ENCODE results near the gene SP7.
"Not testable (repeated sequence)": the region's sequence is repeated elsewhere in the genome, so short reads cannot be mapped to it uniquely, and the experiment has no call there.

The SP7 gene

DNA sequence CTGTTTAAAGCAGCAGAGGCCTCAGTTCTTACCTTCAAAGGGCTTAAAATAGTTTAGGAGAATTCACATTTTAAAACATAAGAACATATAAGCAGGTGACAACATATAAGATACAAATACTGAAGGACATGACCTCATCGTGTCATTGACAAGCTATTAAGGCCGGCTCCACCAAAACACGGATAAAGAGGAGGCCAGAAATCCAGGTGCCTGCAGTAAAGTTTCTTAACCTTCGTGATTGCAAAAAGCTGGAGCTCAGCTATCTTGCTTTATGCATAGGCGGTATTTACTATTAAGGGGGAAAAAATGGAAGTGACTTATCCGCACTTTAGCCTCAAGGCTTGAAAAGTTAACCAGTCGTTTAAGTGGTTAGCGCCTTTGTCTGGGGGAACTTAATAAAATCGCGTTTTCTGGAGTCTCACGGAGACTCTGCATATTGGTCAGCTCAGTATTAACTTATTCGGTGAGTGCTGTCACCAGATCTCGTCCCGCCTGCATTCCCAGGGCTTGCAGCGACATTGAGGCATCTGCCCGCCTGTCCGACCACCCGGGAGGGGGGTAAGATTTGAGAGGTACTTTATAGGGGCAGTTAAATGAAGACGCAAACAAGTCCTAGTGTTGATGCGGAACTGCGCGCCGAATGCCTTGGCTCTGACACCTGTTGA, 42.7 kb upstream of the SP7 start:
- TF ChIP-seq, protein P1, sequence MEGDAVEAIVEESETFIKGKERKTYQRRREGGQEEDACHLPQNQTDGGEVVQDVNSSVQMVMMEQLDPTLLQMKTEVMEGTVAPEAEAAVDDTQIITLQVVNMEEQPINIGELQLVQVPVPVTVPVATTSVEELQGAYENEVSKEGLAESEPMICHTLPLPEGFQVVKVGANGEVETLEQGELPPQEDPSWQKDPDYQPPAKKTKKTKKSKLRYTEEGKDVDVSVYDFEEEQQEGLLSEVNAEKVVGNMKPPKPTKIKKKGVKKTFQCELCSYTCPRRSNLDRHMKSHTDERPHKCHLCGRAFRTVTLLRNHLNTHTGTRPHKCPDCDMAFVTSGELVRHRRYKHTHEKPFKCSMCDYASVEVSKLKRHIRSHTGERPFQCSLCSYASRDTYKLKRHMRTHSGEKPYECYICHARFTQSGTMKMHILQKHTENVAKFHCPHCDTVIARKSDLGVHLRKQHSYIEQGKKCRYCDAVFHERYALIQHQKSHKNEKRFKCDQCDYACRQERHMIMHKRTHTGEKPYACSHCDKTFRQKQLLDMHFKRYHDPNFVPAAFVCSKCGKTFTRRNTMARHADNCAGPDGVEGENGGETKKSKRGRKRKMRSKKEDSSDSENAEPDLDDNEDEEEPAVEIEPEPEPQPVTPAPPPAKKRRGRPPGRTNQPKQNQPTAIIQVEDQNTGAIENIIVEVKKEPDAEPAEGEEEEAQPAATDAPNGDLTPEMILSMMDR (IDR thresholded peaks at IDR 0.05; ENCODE audit: low read depth, low read length) = no peak

DNA sequence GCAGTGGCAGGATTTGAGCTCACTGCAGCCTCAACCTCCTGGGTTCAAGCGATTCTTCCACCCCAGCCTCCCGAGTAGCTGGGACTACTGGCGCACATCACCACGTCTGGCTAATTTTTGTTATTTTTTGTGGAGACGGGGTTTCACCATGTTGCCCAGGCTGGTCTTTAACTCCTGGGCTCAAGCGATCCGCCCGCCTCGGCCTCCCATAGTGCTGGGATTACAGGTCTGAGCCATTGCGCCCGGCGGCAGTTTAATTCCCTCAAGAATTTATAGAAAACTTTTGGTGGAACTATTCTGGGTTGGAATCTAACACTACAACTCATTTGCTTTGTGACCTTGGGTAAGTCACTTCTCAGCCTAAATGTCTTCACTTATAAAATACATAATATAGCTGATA, 42.1 kb upstream of the SP7 start:
- no peak overlapping the region for H3K4me3 ChIP-seq (ENCODE audit: low read depth, low read length)

More for the DNA sequence above, 42.7 kb upstream of the SP7 start:
- H3K4me3 ChIP-seq (ENCODE audit: low read depth, low read length) = peak overlapping the region; percentile 51

DNA sequence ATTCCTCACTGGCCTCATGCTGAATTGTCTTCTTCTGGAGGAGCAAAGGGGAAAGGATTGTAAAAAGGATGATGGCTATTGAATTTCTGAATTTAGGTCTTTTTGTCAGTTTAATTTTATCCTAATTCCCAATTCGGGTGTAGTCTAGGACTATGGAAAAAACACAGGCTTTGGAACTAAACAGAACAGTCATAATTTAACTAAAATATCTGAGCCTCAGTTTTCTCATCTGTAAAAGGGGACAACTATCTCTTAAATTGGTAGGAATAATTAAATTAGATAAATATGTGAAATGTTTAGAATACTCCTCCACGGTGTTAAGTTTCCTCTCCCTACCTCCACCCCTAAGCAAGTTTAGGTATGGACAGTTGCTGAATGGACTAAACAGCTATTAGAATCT, 40.6 kb upstream of the SP7 start:
- TF ChIP-seq, protein P1 (IDR thresholded peaks at IDR 0.05; ENCODE audit: low read depth, low read length) = no peak

More for the DNA sequence above, 42.1 kb upstream of the SP7 start:
- TF ChIP-seq, protein P1 (IDR thresholded peaks at IDR 0.05; ENCODE audit: low read depth, low read length) = no peak

DNA sequence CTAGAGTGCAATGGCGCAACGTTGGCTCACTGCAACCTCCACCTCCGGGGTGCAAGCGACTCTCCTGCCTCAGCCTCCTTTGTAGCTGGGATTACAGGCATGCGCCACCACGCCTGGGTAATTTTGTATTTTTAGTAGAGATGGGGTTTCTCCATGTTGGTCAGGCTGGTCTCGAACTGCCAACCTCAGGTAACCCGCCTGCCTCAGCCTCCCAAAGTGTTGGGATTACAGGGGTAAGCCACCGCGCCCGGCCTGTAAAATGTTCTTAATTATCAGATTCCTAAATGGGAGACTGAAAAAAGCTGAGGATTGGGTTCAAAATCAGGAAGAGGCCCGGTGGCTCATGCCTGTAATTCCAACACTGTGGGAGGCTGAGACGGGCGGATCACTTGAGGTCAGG, 38.1 kb upstream of the SP7 start:
- H3K4me3 ChIP-seq (ENCODE audit: low read depth, low read length) = not testable (repeated sequence)

More for the DNA sequence above, 40.6 kb upstream of the SP7 start:
- H3K4me3 ChIP-seq (ENCODE audit: low read depth, low read length) = no peak overlapping the region

DNA sequence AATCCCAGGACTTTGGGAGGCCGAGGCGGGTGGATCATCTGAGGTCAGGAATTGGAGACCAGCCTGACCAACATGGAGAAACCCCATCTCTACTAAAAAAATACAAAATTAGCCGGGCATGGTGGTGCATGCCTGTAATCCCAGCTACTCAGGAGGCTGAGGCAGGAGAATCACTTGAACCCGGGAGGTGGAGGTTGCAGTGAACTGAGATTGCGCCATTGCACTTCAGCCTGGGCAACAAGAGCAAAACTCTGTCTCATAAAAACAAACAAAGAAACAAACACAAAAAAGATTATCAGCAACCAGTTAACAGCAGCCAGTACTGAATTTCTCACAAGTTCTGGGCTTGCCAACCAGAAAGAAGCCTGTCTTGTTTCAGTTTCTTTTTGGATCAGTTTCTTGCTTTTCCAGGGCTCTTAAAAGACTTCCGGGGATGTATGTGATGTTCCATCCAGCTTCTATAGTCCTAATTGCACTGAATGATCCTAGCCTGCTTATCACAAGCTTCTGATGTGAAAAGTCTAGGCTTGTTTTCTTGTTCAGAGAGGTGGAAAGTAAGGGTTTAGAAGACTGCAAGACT, 37.5 kb upstream of the SP7 start:
- H3K4me3 ChIP-seq (ENCODE audit: low read depth, low read length) = not testable (repeated sequence)

DNA sequence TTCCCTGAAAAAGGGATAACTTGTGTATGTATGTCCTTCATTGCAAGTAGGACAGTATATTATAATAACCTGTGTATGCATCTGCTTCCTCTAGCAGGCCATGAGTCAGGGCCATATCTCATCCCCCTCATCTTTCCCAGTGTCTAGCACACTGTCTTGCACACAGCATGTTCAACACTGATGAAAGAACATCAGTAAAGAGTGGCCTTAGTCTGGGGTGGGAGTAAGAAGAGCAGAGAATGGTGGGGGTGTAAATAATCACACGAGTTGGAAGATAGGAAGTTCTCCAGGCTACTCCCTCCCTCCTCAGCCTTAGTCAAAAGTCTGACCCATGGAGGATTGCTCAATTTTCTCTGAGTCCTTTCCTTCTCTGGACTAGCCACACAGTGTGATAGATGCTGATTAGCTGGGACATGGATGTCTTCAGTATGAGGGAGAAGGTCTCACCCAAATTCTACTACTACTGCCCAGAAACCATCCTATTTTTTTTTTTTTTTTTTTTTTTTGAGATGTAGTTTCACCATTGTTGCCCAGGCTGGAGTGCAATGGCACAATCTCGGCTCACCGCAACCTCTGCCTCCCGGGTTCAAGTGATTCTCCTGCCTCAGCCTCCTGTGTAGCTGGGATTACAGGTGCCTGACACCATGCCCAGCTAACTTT, 29.2 kb upstream of the SP7 start:
- TF ChIP-seq, protein P1 (IDR thresholded peaks at IDR 0.05; ENCODE audit: low read depth, low read length) = no peak
- H3K4me3 ChIP-seq (ENCODE audit: low read depth, low read length) = no peak overlapping the region

DNA sequence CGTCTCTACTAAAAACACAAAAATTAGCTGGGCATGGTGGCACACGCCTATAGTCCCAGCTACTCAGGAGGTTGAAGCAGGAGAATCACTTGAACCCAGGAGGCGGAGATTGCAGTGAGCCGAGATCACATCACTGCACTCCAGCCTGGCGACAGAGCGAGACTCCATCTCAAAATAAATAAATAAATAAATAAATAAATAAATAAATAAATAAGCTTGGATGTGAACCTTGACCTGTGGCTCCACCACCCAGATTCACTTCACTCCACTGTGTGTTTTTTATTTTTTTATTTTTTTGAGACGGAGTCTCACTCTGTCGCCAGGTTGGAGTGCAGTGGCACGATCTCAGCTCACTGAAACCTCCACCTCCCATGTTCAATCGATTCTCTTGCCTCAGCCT, 25.5 kb upstream of the SP7 start:
- H3K4me3 ChIP-seq (ENCODE audit: low read depth, low read length) = not testable (repeated sequence)

DNA sequence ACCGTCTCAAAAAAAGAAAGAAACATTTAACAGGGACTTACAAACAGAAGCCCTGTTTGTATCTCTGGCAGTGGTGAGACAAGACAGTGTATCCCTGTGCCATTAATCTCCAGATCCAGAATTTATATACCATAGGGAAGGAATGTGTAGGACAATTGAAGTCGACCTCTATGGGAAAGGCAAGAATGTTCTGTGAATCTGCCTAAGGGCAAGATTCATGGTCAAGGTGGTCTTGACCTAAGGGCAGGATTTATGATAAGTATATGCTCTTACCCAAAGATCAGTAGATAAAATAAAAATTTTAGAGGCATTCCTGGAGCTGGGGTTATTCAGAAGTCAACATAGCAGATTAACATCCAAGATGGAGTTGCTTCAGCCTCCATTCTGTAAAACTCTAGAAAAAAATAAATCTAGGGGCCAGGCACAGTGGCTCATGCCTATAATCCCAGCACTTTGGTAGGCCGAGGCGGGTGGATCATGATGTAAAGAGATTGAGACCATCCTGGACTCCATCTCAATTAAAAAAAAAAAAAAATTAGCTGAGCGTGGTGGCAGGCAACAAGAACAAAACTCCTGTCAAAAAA, 22.8 kb upstream of the SP7 start:
- no peak overlapping the region for H3K4me3 ChIP-seq (ENCODE audit: low read depth, low read length)
- TF ChIP-seq, protein P1 (IDR thresholded peaks at IDR 0.05; ENCODE audit: low read depth, low read length) = no peak
